Mesodermal cell (in vitro differentiated cells): ENCODE measurements around the gene SRCAP.
A peak's percentile ranks its signal among the peaks of the same experiment; 100 is the strongest.

ENCODE experiments used
- H3K27ac ChIP-seq: 2 replicates; pipeline ENCODE4 v1.7.0; 2013; ENCODE audit warnings: mild to moderate bottlenecking, low read depth, low read length, moderate library complexity; ENCODE audit not compliant: severe bottlenecking
- H3K36me3 ChIP-seq: 2 replicates; pipeline ENCODE4 v1.7.1; 2013; ENCODE audit warnings: mild to moderate bottlenecking, low read length, moderate library complexity; ENCODE audit not compliant: control insufficient read depth, insufficient read depth
- H3K4me1 ChIP-seq: one replicate; pipeline ENCODE4 v1.7.1; 2013; ENCODE audit warnings: mild to moderate bottlenecking, low read length; ENCODE audit not compliant: insufficient read depth, control insufficient read depth, poor library complexity, severe bottlenecking
- H3K4me3 ChIP-seq: 2 replicates; pipeline ENCODE4 v1.7.0; 2013; ENCODE audit warnings: low read length, control low read depth, mild to moderate bottlenecking; ENCODE audit not compliant: insufficient read depth, poor library complexity, severe bottlenecking; ENCODE audit errors: extremely low read depth
- H3K9me3 ChIP-seq: 2 replicates; pipeline ENCODE4 v1.7.1; 2013; ENCODE audit warnings: mild to moderate bottlenecking, low read length, moderate library complexity; ENCODE audit not compliant: control insufficient read depth
- WGBS, 2 experiments: methylation state at CpG; one replicate each; pipeline ENCODE4 v1.1.5; 2013; ENCODE audit warnings: missing lambda C conversion rate in 2 of 2; ENCODE audit not compliant: insufficient coverage in 2 of 2; 5-methylcytosine and 5-hydroxymethylcytosine counted together

SRCAP gene

DNA sequence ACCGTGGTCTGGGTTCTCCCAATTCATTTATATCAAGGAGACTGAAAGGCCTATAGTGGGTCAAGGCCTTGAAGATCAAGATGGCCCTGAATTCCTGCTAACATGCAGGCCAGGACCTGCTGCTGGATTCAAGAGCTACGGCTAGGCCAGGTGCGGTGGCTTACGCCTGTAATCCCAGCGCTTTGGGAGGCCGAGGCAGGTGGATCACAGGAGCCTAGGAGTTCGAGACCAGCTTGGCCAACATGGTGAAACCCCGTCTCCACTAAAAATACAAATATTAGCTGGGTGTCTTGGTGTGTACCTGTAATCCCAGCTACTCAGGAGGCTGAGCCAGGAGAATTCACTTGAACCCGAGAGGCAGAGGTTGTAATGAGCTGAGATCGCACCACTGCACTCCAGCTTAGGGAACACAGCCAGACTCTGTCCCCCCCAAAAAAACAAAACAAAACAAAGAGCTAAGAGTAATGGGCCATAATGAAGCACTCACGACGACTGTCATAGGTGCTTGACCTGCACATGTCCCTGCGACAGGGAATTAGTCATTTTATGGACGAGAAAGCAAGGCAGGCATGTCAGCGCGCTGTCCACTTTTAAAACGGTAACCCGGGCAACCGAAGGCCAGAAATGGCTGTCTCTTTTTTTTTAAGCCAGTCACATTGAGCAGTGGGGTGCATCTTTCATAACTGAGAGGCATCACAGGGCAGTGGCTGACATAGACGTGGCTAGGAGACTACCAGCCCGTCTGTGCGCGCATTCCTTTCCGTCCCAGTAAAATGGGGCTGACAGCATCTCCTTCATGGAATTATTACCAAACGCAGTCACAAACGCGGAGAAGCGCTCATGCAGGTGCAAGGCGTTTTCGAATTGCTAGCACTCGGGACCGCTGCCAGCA, 41.8 kb upstream of the SRCAP start:
- peaks cover 61% of the 10 kb centered on the region for H3K36me3 ChIP-seq
- H3K4me1 ChIP-seq = peaks cover 15% of the 10 kb centered on the region
- no peaks in the 10 kb centered on the region for H3K9me3 ChIP-seq
- WGBS, 2 experiments = 43 to 53% methylated on average over 27 to 29 of the region's 32 CpGs
- peak overlapping the region; percentile 46 for H3K4me3 ChIP-seq
- peak overlapping the region; percentile 82 for H3K27ac ChIP-seq

DNA sequence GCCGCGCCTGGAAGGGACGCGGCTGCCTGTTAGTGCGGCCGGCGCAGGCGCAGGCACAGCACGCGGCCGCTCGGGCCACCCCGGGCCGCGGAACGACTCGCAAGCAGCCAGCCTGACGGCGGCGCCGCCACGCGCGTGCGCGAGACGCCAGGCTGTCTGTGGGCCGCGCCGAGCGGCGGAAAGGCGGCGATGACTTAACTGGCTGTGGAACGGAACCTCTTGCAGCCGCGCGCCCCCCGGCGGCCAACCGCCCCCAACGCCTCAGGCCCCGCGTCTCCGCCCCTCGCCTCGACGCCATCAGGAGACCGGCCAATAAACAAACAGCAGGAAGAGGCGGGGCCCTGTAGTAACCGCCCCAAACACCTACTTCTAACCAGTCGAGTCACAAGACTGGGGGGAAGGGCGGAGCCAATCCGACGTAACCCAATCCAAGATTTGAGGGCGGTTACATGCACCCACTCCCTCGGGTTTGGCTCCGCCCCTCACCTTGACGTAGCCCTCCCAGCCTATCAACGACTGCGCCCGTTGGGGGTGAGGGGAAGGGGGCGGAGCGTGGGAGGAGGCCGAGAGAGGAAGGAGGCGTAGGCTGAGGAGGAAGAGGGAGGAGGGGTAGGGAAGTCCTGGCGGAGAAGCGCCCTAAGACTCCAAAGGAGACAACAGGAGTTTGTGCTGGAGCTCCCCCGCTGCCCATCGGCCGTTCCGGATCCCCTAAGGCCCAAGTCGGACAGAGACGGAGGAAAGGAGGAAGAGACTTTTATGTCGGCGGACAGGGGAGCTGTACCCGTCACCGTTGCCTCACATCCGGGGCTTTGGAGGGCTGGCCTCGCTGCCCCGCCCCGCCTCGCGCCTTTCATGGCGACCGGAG, 40.9 kb upstream of the SRCAP start, which contains the start of gene FBRS:
FBRS (plus strand) TSS at position 566 of the 865 bp plus-strand sequence. CDS start 1,088 bp downstream, outside the sequence.
- peak within 1 kb of the TSS; percentile 96 for H3K27ac ChIP-seq
- peaks cover 18% of the 10 kb centered on the region for H3K4me1 ChIP-seq
- H3K36me3 ChIP-seq = peaks cover 64% of the 10 kb centered on the region
- WGBS, 2 experiments = 0% methylated on average over 65 to 72 of the region's 86 CpGs
- H3K9me3 ChIP-seq = no peaks in the 10 kb centered on the region
- H3K4me3 ChIP-seq = peak within 1 kb of the TSS; percentile 90

DNA sequence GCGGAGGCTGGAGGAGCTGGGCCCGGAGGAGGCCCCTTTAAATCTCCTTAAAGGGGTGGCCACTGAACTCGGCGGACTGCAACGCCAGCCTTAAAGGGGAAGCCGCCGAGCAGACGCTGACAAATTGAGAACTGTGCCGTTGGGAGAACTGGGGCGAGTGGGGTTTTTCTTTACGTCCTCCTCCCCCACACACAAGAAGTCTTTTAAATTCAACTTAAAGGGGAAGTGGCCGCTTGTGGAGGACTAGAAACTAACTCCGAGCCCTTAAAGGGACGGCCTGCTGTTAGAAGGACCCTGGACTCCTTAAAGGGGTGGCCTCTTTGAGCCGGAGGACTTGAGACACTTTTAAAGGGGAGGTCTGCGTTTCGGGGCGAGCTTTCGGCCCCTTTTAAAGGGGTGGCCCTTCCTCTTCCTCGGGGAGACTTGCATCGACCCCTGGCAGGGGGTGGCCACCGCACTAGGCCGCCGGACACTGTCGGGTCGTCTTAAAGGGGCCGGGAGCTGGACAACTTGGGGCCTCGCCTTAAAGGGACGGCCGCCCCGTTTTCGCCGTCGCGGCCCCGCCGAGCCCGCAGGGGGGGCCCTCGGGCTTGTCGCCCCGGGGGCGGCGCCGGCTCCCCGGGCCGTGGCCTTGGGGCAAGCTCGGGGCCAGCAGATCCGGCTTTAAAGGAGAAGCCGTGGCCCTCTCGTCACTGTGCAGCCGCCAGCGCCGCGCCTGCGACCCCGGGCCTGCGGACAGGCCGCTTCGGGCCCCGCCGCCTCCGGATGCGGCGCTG, 40.1 kb upstream of the SRCAP start:
- WGBS, 2 experiments = 0 to 1% methylated on average over 37 to 52 of the region's 64 CpGs
- H3K4me3 ChIP-seq = peak overlapping the region; percentile 90

DNA sequence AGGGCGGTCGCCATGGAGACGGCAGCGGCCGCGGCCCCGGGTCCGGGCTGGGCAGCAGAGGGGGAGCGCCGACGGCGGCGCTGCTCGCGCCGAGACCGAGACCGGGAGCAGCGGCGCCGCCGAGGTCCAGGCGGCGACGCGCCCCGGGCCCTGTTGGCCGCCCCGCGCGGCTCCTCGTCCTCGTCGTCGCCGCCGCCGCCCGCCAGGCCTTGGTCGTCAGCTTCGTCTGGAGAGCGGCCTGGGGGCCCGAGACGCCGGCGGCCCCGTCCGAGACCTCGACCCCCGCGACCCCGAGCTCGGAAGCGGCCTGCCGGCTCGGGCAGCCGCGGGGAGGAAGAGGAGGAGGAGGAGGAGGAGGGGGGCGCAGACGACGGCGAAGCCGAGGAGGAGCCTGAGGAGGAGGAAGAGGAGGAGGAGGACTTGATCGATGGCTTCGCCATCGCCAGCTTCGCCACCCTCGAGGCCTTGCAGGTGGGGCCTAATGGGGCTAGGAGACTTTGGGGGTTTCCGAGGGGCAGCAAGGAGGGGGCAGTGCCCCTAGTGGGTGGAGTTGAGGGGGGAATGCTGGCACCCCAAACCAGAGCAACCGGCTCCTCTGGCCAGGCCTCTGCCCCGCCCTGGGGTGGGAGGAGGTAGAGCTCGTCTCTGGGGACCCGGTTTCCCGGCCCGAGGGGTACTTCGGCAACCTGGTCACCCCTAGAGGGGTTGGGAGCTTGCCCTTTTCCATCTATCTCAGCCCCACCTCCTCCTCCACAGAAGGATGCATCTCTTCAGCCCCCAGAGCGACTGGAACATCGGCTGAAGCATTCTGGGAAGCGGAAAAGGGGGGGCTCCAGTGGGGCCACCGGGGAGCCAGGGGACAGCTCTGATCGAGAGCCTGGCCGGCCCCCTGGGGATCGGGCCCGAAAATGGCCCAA, 39.2 kb upstream of the SRCAP start:
- Histone ChIP-seq H3K4me3 (peak overlapping the region; percentile 90), H3K36me3 (peaks cover 62% of the 10 kb centered on the region)

More for the DNA sequence above, 40.1 kb upstream of the SRCAP start:
- Histone ChIP-seq H3K27ac (peak overlapping the region; percentile 96), H3K36me3 (peaks cover 65% of the 10 kb centered on the region), H3K4me1 (peaks cover 18% of the 10 kb centered on the region), H3K9me3 (no peaks in the 10 kb centered on the region)

DNA sequence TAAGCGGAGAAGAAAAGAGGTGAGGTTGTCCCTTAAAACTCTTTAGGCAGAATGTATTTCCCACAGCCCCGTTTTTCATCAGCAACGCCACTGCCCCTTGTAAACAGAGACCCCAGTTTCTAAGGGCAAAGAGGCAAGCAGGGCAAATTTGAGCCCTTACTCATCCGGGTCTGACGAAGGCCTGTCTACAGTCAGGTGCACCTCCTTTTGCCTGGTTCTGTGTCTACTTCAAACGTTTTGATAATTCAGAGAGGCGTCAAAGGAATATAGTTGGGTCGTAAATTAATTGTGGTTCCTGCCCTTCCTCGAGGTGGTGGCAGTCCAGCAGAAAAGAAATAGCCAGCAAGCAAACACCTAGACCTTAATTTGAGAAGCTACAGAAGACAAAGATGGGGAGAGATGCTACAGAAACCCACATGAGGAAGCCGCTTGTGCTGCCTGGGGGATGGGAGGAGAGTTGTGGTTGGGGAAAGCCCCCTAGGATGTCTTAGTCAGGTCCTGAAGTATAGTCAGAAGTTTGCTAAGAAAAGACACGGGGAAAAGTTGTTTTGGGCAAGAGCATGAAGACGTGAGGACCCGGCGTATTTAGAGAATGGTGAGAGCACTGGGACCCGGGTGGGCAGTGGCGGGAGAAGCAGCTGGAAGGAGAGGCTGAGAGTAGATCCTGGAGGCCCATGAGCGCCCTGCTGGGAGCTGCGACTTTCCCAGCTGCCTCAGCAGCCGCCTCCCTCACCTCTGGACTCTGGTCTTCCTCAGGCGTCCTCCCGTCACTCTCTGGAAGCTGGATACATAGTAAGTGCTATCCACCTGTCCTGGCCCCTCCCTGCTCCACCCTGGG, 38.3 kb upstream of the SRCAP start:
- WGBS, 2 experiments = 87 to 88% methylated on average over 20 of the region's 21 CpGs
- Histone ChIP-seq H3K9me3 (no peaks in the 10 kb centered on the region), H3K27ac (no peak overlapping the region), H3K4me3 (peak overlapping the region; percentile 90), H3K4me1 (peaks cover 18% of the 10 kb centered on the region), H3K36me3 (peaks cover 62% of the 10 kb centered on the region)

More for the DNA sequence above, 39.2 kb upstream of the SRCAP start:
- Histone ChIP-seq H3K9me3 (no peaks in the 10 kb centered on the region), H3K27ac (peak overlapping the region; percentile 96), H3K4me1 (peaks cover 18% of the 10 kb centered on the region)
- 11 to 30% methylated on average over 22 to 47 of the region's 84 CpGs for WGBS, 2 experiments

DNA sequence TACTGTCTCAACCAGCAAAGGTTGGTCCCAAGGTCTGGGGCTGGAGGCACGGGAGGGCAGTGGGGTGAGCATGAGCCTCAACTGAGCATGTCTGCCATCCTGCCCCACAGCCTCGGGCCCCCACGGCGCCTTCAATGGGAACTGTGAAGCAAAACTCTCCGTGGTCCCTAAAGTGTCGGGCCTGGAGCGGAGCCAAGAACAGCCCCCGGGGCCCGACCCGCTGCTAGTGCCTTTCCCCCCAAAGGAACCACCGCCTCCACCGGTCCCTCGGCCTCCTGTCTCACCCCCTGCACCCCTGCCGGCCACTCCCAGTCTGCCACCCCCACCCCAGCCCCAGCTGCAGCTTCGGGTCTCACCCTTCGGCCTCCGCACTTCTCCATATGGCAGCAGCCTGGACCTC, 36.5 kb upstream of the SRCAP start:
- 96 to 97% methylated on average over 9 to 14 of the region's 17 CpGs for WGBS, 2 experiments
- no peak overlapping the region for H3K27ac ChIP-seq
- H3K36me3 ChIP-seq = peaks cover 64% of the 10 kb centered on the region
- peaks cover 18% of the 10 kb centered on the region for H3K4me1 ChIP-seq
- H3K4me3 ChIP-seq = no peak overlapping the region
- H3K9me3 ChIP-seq = no peaks in the 10 kb centered on the region

DNA sequence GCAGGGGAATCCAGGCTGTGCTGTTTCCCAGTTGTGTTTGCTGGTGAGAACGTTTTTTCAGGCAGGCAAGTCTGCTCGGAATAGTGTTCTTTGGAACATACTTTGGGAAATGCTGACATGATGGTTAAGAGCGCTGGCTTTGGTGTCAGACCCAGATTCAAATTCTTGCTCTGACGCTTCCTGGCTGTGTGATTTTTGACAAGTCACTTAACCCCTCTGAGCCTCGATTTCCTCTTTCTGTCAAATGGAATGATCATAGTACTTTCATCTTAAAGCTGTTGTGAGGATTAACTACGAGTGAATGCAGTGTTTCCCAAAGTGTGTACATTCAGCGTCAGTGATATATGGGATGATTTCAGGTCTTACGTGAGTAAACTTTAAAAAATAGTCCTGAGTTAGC, 35.9 kb upstream of the SRCAP start:
- Histone ChIP-seq H3K4me3 (no peak overlapping the region), H3K36me3 (peaks cover 70% of the 10 kb centered on the region), H3K9me3 (no peaks in the 10 kb centered on the region), H3K27ac (no peak overlapping the region), H3K4me1 (peaks cover 18% of the 10 kb centered on the region)
- 92 to 95% methylated on average over 7 to 8 of the region's 8 CpGs for WGBS, 2 experiments

DNA sequence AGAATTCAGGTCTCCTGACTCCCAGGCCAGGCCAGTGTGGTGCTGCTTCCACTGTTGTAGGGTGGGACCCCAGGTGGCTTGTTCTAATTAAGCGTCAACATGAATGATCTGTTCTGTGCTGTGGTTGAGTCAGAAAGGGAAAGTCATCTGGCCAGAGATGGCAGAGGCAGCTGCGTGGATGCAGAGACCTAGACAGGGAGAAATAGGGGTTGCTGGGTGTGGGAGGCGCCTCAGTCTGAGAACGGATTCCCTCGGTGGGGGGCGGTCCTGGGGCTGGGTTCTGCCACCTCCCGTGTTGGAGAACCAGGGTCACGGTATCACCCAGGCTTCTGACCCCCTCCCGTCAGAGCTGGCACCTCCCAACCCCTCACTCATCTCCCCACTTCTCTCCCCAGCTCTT, 35.2 kb upstream of the SRCAP start:
- WGBS, 2 experiments = 97 to 99% methylated on average over 9 of the region's 9 CpGs
- H3K4me3 ChIP-seq = no peak overlapping the region
- H3K4me1 ChIP-seq = peaks cover 18% of the 10 kb centered on the region
- H3K9me3 ChIP-seq = no peaks in the 10 kb centered on the region
- H3K27ac ChIP-seq = no peak overlapping the region
- H3K36me3 ChIP-seq = peaks cover 75% of the 10 kb centered on the region

DNA sequence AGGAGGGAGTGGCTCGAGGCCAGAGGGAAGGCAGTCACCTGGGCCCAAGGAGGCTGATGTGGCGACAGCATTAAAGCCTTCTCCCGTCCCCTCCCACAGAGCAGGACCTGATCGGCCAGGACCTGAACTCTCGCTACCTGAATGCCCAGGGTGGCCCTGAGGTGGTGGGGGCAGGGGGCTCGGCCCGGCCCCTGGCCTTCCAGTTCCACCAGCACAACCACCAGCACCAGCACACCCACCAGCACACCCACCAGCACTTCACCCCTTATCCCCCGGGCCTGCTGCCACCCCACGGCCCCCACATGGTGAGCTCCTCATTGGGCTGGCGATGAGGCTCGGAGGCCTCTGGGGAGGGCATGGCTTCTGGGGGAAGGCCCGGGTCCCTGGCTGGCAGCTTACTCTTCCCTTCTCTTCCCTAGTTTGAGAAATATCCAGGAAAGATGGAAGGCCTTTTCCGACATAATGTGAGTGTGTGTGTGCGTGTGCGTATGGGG, 34.3 kb upstream of the SRCAP start:
- 97% methylated on average over 10 of the region's 15 CpGs; no CpG with 5 or more reads in 1 of the 2 experiments for WGBS, 2 experiments
- Histone ChIP-seq H3K9me3 (no peaks in the 10 kb centered on the region), H3K4me3 (no peak overlapping the region), H3K27ac (no peak overlapping the region), H3K36me3 (peaks cover 83% of the 10 kb centered on the region), H3K4me1 (peaks cover 18% of the 10 kb centered on the region)
